ENCODE results near the gene STMN3.
"Not testable (repeated sequence)": the region's sequence is repeated elsewhere in the genome, so short reads cannot be mapped to it uniquely, and the experiment has no call there.

Gene STMN3

GRCh38 chr20:63618291-63618980, 34.8 kb downstream of the STMN3 start:
- ChIA-PET POLR2A (interaction anchor here (1.2 to 2.2 kb wide), 2 partner anchors 9 to 40 kb away, joined by 3 to 10 read pairs; partner anchors contain the start of genes GMEB2 and RTEL1), CTCF (no interaction called here)
- no peak for DNase-seq (ENCODE audit: extremely low spot score)
- TF ChIP-seq HDGF (IDR thresholded peaks at IDR 0.05; ENCODE audit: borderline replicate concordance) (no peak), ELF4 (IDR thresholded peaks at IDR 0.05) (no peak), BHLHE40 (IDR thresholded peaks at IDR 0.05; ENCODE audit: borderline replicate concordance) (no peak), SUZ12 (IDR thresholded peaks at IDR 0.05) (no peak), PKNOX1 (IDR thresholded peaks at IDR 0.05) (no peak), ARNT (IDR thresholded peaks at IDR 0.05) (no peak), TARDBP (IDR thresholded peaks at IDR 0.05) (no peak), SP1 (IDR thresholded peaks at IDR 0.05) (no peak), ZNF384 (IDR thresholded peaks at IDR 0.05) (no peak), LEF1 (IDR thresholded peaks at IDR 0.05; ENCODE audit: borderline replicate concordance) (no peak), CTBP1 (IDR thresholded peaks at IDR 0.05; ENCODE audit: borderline replicate concordance) (no peak), FOXA1 (IDR thresholded peaks at IDR 0.05) (no peak)

- no peak for TF ChIP-seq L3MBTL2 (conservative IDR thresholded peaks at IDR 0.05)
- TF ChIP-seq SUZ12 (IDR thresholded peaks at IDR 0.05), result no peak
- no peak for TF ChIP-seq ARNT (IDR thresholded peaks at IDR 0.05)
- ChIA-PET POLR2A (interaction anchor here (1.2 to 2.2 kb wide), 2 partner anchors 9 to 40 kb away, joined by 3 to 10 read pairs; partner anchors contain the start of genes GMEB2 and RTEL1), CTCF (no interaction called here)
- DNase-seq (ENCODE audit: extremely low spot score), result no peak
Measured at GRCh38 chr20:63617876-63618265, 35.4 kb downstream of the STMN3 start.

- ChIA-PET POLR2A (interaction anchor here (1.2 to 2.2 kb wide), 2 partner anchors 10 to 41 kb away, joined by 3 to 10 read pairs; partner anchors contain the start of genes GMEB2 and RTEL1), CTCF (no interaction called here)
- DNase-seq (ENCODE audit: extremely low spot score), result no peak
- TF ChIP-seq TARDBP (IDR thresholded peaks at IDR 0.05), result no peak
- no peak for TF ChIP-seq HDGF (IDR thresholded peaks at IDR 0.05; ENCODE audit: borderline replicate concordance)
- TF ChIP-seq SUZ12 (IDR thresholded peaks at IDR 0.05), result no peak
- no peak for TF ChIP-seq ELF4 (IDR thresholded peaks at IDR 0.05)
- no peak for TF ChIP-seq FOXA1 (IDR thresholded peaks at IDR 0.05)
- TF ChIP-seq SP1 (IDR thresholded peaks at IDR 0.05), result no peak
- TF ChIP-seq CTBP1 (IDR thresholded peaks at IDR 0.05; ENCODE audit: borderline replicate concordance), result no peak
Measured at GRCh38 chr20:63617092-63617875, 35.9 kb downstream of the STMN3 start.

- DNase-seq (ENCODE audit: extremely low spot score); POLR2A ChIA-PET; CTCF ChIA-PET: not testable (repeated sequence)
Measured at GRCh38 chr20:63613863-63614594, 39.2 kb downstream of the STMN3 start.

- ChIA-PET POLR2A (no interaction called here), CTCF (no interaction called here)
- DNase-seq (ENCODE audit: extremely low spot score), result no peak
- no peak for TF ChIP-seq FOXM1 (IDR thresholded peaks at IDR 0.05; ENCODE audit: borderline replicate concordance)
- no peak for TF ChIP-seq TARDBP (IDR thresholded peaks at IDR 0.05)
- TF ChIP-seq SUZ12 (IDR thresholded peaks at IDR 0.05), result no peak
- TF ChIP-seq PKNOX1 (IDR thresholded peaks at IDR 0.05), result no peak
- TF ChIP-seq L3MBTL2 (conservative IDR thresholded peaks at IDR 0.05), result no peak
- TF ChIP-seq NFRKB (IDR thresholded peaks at IDR 0.05), result no peak
- no peak for TF ChIP-seq SP1 (IDR thresholded peaks at IDR 0.05)
- no peak for TF ChIP-seq FOXK2 (IDR thresholded peaks at IDR 0.05)
- TF ChIP-seq CTBP1 (IDR thresholded peaks at IDR 0.05; ENCODE audit: borderline replicate concordance), result no peak
- no peak for TF ChIP-seq BHLHE40 (IDR thresholded peaks at IDR 0.05; ENCODE audit: borderline replicate concordance)
- no peak for TF ChIP-seq LEF1 (IDR thresholded peaks at IDR 0.05; ENCODE audit: borderline replicate concordance)
- no peak for TF ChIP-seq ZNF384 (IDR thresholded peaks at IDR 0.05)
- no peak for TF ChIP-seq ARNT (IDR thresholded peaks at IDR 0.05)
- no peak for TF ChIP-seq ELF4 (IDR thresholded peaks at IDR 0.05)
- no peak for TF ChIP-seq HDGF (IDR thresholded peaks at IDR 0.05; ENCODE audit: borderline replicate concordance)
Measured at GRCh38 chr20:63612276-63612931, 40.8 kb downstream of the STMN3 start.

- POLR2A ChIA-PET, result no interaction called here
- CTCF ChIA-PET, result no interaction called here
- TF ChIP-seq TARDBP (IDR thresholded peaks at IDR 0.05) (no peak), SUZ12 (IDR thresholded peaks at IDR 0.05) (no peak), PKNOX1 (IDR thresholded peaks at IDR 0.05) (no peak), CTBP1 (IDR thresholded peaks at IDR 0.05; ENCODE audit: borderline replicate concordance) (no peak), BHLHE40 (IDR thresholded peaks at IDR 0.05; ENCODE audit: borderline replicate concordance) (no peak), SP1 (IDR thresholded peaks at IDR 0.05) (no peak), LEF1 (IDR thresholded peaks at IDR 0.05; ENCODE audit: borderline replicate concordance) (no peak), ELF4 (IDR thresholded peaks at IDR 0.05) (no peak), FOXA1 (IDR thresholded peaks at IDR 0.05) (no peak), NFRKB (IDR thresholded peaks at IDR 0.05) (no peak), FOXK2 (IDR thresholded peaks at IDR 0.05) (no peak), FOXM1 (IDR thresholded peaks at IDR 0.05; ENCODE audit: borderline replicate concordance) (no peak)
- no peak for DNase-seq (ENCODE audit: extremely low spot score)
Measured at GRCh38 chr20:63611646-63612045, 41.6 kb downstream of the STMN3 start.
